ENCODE data around the gene ZNF511. TPM values are rescaled to one million over a fixed set of nuclear protein-coding genes. Genes with fewer than 3 reads are reported as not detected.
A peak's percentile ranks its signal among the peaks of the same experiment; 100 is the strongest.

Gene ZNF511
- total and polyA plus RNA-seq, 9 of the 15 experiments (the other 6 are each of a cell fraction or from before 2014, with no cell fraction given) = 0.61 to 69.3 (median 40.1) TPM

- TF ChIP-seq NR1H2 (CRISPR knock-in tag; IDR thresholded peaks at IDR 0.05) (no peak), DNMT1 (IDR thresholded peaks at IDR 0.05) (no peak), CAMTA2 (CRISPR knock-in tag; conservative IDR thresholded peaks at IDR 0.05) (no peak), SAFB2 (IDR thresholded peaks at IDR 0.05; ENCODE audit: borderline replicate concordance, low read depth, low read length, severe bottlenecking) (no peak), ARNT (IDR thresholded peaks at IDR 0.05) (no peak; a peak in 1 of 4 replicates), ZNF766 (CRISPR knock-in tag; conservative IDR thresholded peaks at IDR 0.05) (peak; percentile 45; the same call in 1 of the 2 replicates), ZNF224 (CRISPR knock-in tag; IDR thresholded peaks at IDR 0.05) (no peak), SNAPC5 (CRISPR knock-in tag; IDR thresholded peaks at IDR 0.05) (no peak), SIRT6 (IDR thresholded peaks at IDR 0.05; ENCODE audit: low read depth, low read length) (no peak), STAT5B (CRISPR knock-in tag; IDR thresholded peaks at IDR 0.05) (no peak), SAFB (IDR thresholded peaks at IDR 0.05; ENCODE audit: borderline replicate concordance, low read depth, low read length) (peak; percentile 16; the same call in 1 of the 2 replicates), HNRNPH1 (optimal IDR thresholded peaks at IDR 0.05; ENCODE audit: low read depth, low read length) (no peak), RB1 (IDR thresholded peaks at IDR 0.05; ENCODE audit: low read depth) (peak; percentile 29; the same call in 1 of the 2 replicates), MCM5 (IDR thresholded peaks at IDR 0.05; ENCODE audit: low read depth) (no peak), TFAM (CRISPR knock-in tag; conservative IDR thresholded peaks at IDR 0.05) (no peak), NCOA1 (IDR thresholded peaks at IDR 0.05; ENCODE audit: low read depth) (no peak), IRF2 (CRISPR knock-in tag; IDR thresholded peaks at IDR 0.05) (no peak), HMG20A (CRISPR knock-in tag; conservative IDR thresholded peaks at IDR 0.05) (no peak), POLR2H (tag; IDR thresholded peaks at IDR 0.05; ENCODE audit: low read depth) (no peak), ERF (CRISPR knock-in tag; IDR thresholded peaks at IDR 0.05) (no peak), ZFP36 (IDR thresholded peaks at IDR 0.05; ENCODE audit: low read depth, low read length, partially characterized antibody) (no peak), ZNF146 (CRISPR knock-in tag; IDR thresholded peaks at IDR 0.05; ENCODE audit: unreplicated experiment) (no peak), ELK3 (CRISPR knock-in tag; IDR thresholded peaks at IDR 0.05) (no peak), NEUROD1 (IDR thresholded peaks at IDR 0.05; ENCODE audit: borderline replicate concordance, low read depth, low read length, partially characterized antibody) (peak; percentile 20), CBX1 (IDR thresholded peaks at IDR 0.05; ENCODE audit: low read depth) (0 out of 2 replicates have a peak, but pooled peaks have one; percentile 36), STAG1 (CRISPR knock-in tag; IDR thresholded peaks at IDR 0.05; ENCODE audit: borderline replicate concordance) (no peak), ILF3 (IDR thresholded peaks at IDR 0.05; ENCODE audit: borderline replicate concordance) (no peak), MAFG (tag; conservative IDR thresholded peaks at IDR 0.05) (no peak), NRF1 (conservative IDR thresholded peaks at IDR 0.05 in 1 of 2, IDR thresholded peaks at IDR 0.05 in 1 of 2) (peak; percentile 20 to 26; a peak in 3 of 4 replicates)
- TF ChIP-seq, protein P1, sequence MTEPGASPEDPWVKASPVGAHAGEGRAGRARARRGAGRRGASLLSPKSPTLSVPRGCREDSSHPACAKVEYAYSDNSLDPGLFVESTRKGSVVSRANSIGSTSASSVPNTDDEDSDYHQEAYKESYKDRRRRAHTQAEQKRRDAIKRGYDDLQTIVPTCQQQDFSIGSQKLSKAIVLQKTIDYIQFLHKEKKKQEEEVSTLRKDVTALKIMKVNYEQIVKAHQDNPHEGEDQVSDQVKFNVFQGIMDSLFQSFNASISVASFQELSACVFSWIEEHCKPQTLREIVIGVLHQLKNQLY (CRISPR knock-in tag; conservative IDR thresholded peaks at IDR 0.05) = no peak
These were observed 30.0 kb upstream of the ZNF511 start (continued) for GRCh38 chr10:133278577-133279265.

Measured in K562 (cell line).